GM19043 (cell line): ENCODE measurements around the gene ITPR2.
"Not testable (repeated sequence)": the region's sequence is repeated elsewhere in the genome, so short reads cannot be mapped to it uniquely, and the experiment has no call there.

Experiments used
- ATAC-seq: cut with Tn5 transposase; IDR thresholded peaks from one replicate; pipeline ENCODE4 v1.9.1; 2021; ENCODE audit warnings: low read depth; ENCODE audit not compliant: unreplicated experiment

The ITPR2 gene

GRCh38 chr12:26767116-26767515, 65.9 kb downstream of the ITPR2 start:
- ATAC-seq = no peak

GRCh38 chr12:26762186-26762585, 70.8 kb downstream of the ITPR2 start:
- ATAC-seq = no peak

- no peak for ATAC-seq
These were observed 71.2 kb downstream of the ITPR2 start for GRCh38 chr12:26761775-26762174.

- ATAC-seq = no peak
These were observed 72.2 kb downstream of the ITPR2 start for GRCh38 chr12:26760657-26761293.

GRCh38 chr12:26755362-26755761, 77.6 kb downstream of the ITPR2 start:
- ATAC-seq = not testable (repeated sequence)

GRCh38 chr12:26754148-26754547, 78.8 kb downstream of the ITPR2 start:
- no peak for ATAC-seq

- no peak for ATAC-seq
These were observed 81.8 kb downstream of the ITPR2 start for GRCh38 chr12:26751179-26751578.

GRCh38 chr12:26750531-26751175, 82.3 kb downstream of the ITPR2 start:
- peak; percentile 52 for ATAC-seq

GRCh38 chr12:26749781-26750180, 83.2 kb downstream of the ITPR2 start:
- peak; percentile 71 for ATAC-seq

- peak; percentile 35 for ATAC-seq
These were observed 84.1 kb downstream of the ITPR2 start for GRCh38 chr12:26748741-26749431.

- ATAC-seq = no peak
These were observed 84.6 kb downstream of the ITPR2 start for GRCh38 chr12:26748412-26748740.

- ATAC-seq = no peak
These were observed 86.8 kb downstream of the ITPR2 start for GRCh38 chr12:26746121-26746714.

- no peak for ATAC-seq
These were observed 88.1 kb downstream of the ITPR2 start for GRCh38 chr12:26744697-26745440.

GRCh38 chr12:26744042-26744626, 88.9 kb downstream of the ITPR2 start:
- no peak for ATAC-seq

- no peak for ATAC-seq
These were observed 91.3 kb downstream of the ITPR2 start for GRCh38 chr12:26741584-26742227.

GRCh38 chr12:26740991-26741390, 92.0 kb downstream of the ITPR2 start:
- no peak for ATAC-seq

GRCh38 chr12:26740348-26740747, 92.6 kb downstream of the ITPR2 start:
- ATAC-seq = no peak

- ATAC-seq = no peak
These were observed 95.4 kb downstream of the ITPR2 start for GRCh38 chr12:26737487-26738030.

- no peak for ATAC-seq
These were observed 96.2 kb downstream of the ITPR2 start for GRCh38 chr12:26736563-26737486.
